Endothelial cell of umbilical vein (primary cell): ENCODE measurements around the gene ATP5PB. TPM values are rescaled to one million over a fixed set of nuclear protein-coding genes. Genes with fewer than 3 reads are reported as not detected.

Source experiments
- BruUV-seq: library from RNA; stranded (reverse); fragments of 400-500 nt; replicated peaks from 2 replicates; lab custom pipeline; 2021; lab: Mats Ljungman, UMichigan
- CTCF ChIA-PET: fragments of 300-600, 350-600 bp; sonication (Branson Sonifier 250); formaldehyde crosslinking; loops from one replicate; lab custom pipeline; 2021; ENCODE audit warnings: antibody characterized with exemption, inconsistent platforms; lab: Charles Lee
- POLR2A ChIA-PET: fragments of 300-600, 350-600 bp; sonication (Branson Sonifier 250); formaldehyde crosslinking; loops from one replicate; lab custom pipeline; 2021; ENCODE audit warnings: antibody characterized with exemption, inconsistent platforms; lab: Charles Lee
- DNase-seq: peaks from one replicate; pipeline ENCODE4 v3.0.0-alpha.2; 2011; ENCODE audit warnings: low read depth, low spot score
- FAIRE-seq: peaks from 2 replicates; lab custom pipeline; 2011; peaks lifted over from hg19 to GRCh38; lab: Jason Lieb, UNC
- H2AFZ ChIP-seq: 2 replicates; pipeline ENCODE4 v1.6.0; 2012; ENCODE audit warnings: low read depth, low read length, control low read depth, inconsistent platforms
- H3K27ac ChIP-seq: 2 replicates; pipeline ENCODE4 v1.5.1; 2011; ENCODE audit warnings: low read depth, mild to moderate bottlenecking, control low read depth, low read length, moderate library complexity; ENCODE audit not compliant: insufficient read depth
- H3K27me3 ChIP-seq, 2 experiments: 2 replicates each; pipeline versions ENCODE4 v1.6.0 to v1.6.1; 2011; ENCODE audit warnings: low read length in 2 of 2, mixed read lengths in 1 of 2; ENCODE audit not compliant: control insufficient read depth in 2 of 2, insufficient read depth in 2 of 2
- H3K36me3 ChIP-seq, 2 experiments: 2 replicates in 1 of 2; 3 replicates in 1 of 2; pipeline ENCODE4 v1.5.1; 2011; ENCODE audit warnings: low read length in 2 of 2, mild to moderate bottlenecking in 1 of 2, moderate library complexity in 1 of 2; ENCODE audit not compliant: control insufficient read depth in 2 of 2, insufficient read depth in 2 of 2; ENCODE audit errors: extremely low read depth in 1 of 2
- H3K4me1 ChIP-seq: 3 replicates; pipeline ENCODE4 v1.5.1; 2011; ENCODE audit warnings: mild to moderate bottlenecking, low read length; ENCODE audit not compliant: control insufficient read depth, insufficient read depth; ENCODE audit errors: extremely low read depth
- H3K4me2 ChIP-seq: 2 replicates; pipeline ENCODE4 v1.6.1; 2011; ENCODE audit warnings: low read length, control low read depth, mixed read lengths; ENCODE audit not compliant: insufficient read depth
- H3K4me3 ChIP-seq, 3 experiments: fragments of 200-600 bp in 1 of 3; sonication (generic), shearing (Covaris generic) in 1 of 3; replicated peaks in 1 of 3; 2 replicates each; pipeline ENCODE4 v1.5.1; 2011 to 2016; ENCODE audit warnings: control low read depth in 3 of 3, low read length in 3 of 3, mild to moderate bottlenecking in 2 of 3, inconsistent platforms in 1 of 3, low read depth in 1 of 3, moderate library complexity in 1 of 3; ENCODE audit not compliant: insufficient read depth in 1 of 3
- H3K79me2 ChIP-seq: 2 replicates; pipeline ENCODE4 v1.6.0; 2012; ENCODE audit warnings: low read length, inconsistent platforms; ENCODE audit not compliant: control insufficient read depth, insufficient read depth
- H3K9ac ChIP-seq: replicated peaks from 2 replicates; pipeline ENCODE3; 2011; ENCODE audit warnings: low read length, control low read depth; ENCODE audit not compliant: insufficient read depth; ENCODE audit errors: extremely low read depth
- H3K9me1 ChIP-seq: replicated peaks from 3 replicates; pipeline ENCODE4 v1.6.0; 2011; ENCODE audit warnings: mild to moderate bottlenecking, low read length; ENCODE audit not compliant: control insufficient read depth, insufficient read depth; ENCODE audit errors: extremely low read depth
- H3K9me3 ChIP-seq: replicated peaks from 2 replicates; pipeline ENCODE4 v1.5.1; 2012; ENCODE audit warnings: low read length, inconsistent platforms; ENCODE audit not compliant: control insufficient read depth, insufficient read depth
- H4K20me1 ChIP-seq: replicated peaks from 2 replicates; pipeline ENCODE3; 2011; ENCODE audit warnings: mild to moderate bottlenecking, low read length; ENCODE audit not compliant: control insufficient read depth, insufficient read depth; ENCODE audit errors: extremely low read depth
- EZH2 ChIP-seq: IDR thresholded peaks from 2 replicates; pipeline ENCODE4 v1.6.1; 2012; ENCODE audit warnings: borderline replicate concordance, low read depth, mild to moderate bottlenecking, moderate library complexity, low read length, inconsistent platforms; ENCODE audit not compliant: severe bottlenecking
- FOS ChIP-seq: IDR thresholded peaks from 2 replicates; pipeline ENCODE4 v1.6.1; 2011; ENCODE audit warnings: mild to moderate bottlenecking, low read length, moderate library complexity, borderline replicate concordance; ENCODE audit not compliant: insufficient read depth
- GATA2 ChIP-seq: IDR thresholded peaks from 2 replicates; pipeline ENCODE4 v1.7.0; 2011; ENCODE audit warnings: low read depth, mild to moderate bottlenecking, moderate library complexity, mixed read lengths, low read length; ENCODE audit not compliant: insufficient read length, insufficient read depth
- JUN ChIP-seq: IDR thresholded peaks from 2 replicates; pipeline ENCODE4 v1.6.1; 2011; ENCODE audit warnings: borderline replicate concordance, low read depth; ENCODE audit not compliant: insufficient read length, insufficient read depth
- MYC ChIP-seq: IDR thresholded peaks from one replicate; pipeline ENCODE4 v1.6.1; 2011; ENCODE audit warnings: mild to moderate bottlenecking, low read depth, low read length
- POLR2A ChIP-seq: IDR thresholded peaks from 2 replicates; pipeline ENCODE4 v1.6.1; 2012; ENCODE audit warnings: low read depth, mild to moderate bottlenecking, control low read depth, low read length
- POLR2AphosphoS5 ChIP-seq: IDR thresholded peaks from 2 replicates; pipeline ENCODE4 v1.6.1; 2012; ENCODE audit warnings: low read depth, mild to moderate bottlenecking, control low read depth, low read length, moderate library complexity; ENCODE audit not compliant: insufficient read depth
- dilution Hi-C: fragments of 300-500 bp; cut with MboI; formaldehyde crosslinking; loops from one replicate; pipeline ENCODE4 v1.15.0; 2019; ENCODE audit warnings: low sequenced_read_pairs; ENCODE audit not compliant: extremely low pct_ligation_motif_present
- intact Hi-C: fragments of 100-400 bp; cut with micrococcal nuclease; formaldehyde crosslinking; loops from one replicate; pipeline ENCODE4 v1.10.0; 2022
- polyA plus RNA-seq, 4 experiments: library from polyadenylated mRNA; depleted of rRNA in 3 of 4; stranded (reverse) in 3 of 4; unstranded in 1 of 4; fragments of >200 nt; gene quantifications; 2 replicates each; pipeline versions ENCODE4 v1.2.1 to v1.2.3, GENCODE V29; 2011 to 2012; ENCODE audit warnings: missing spikeins in 1 of 4
- total RNA-seq: library from RNA; stranded (reverse); gene quantifications from 2 replicates; pipeline ENCODE4 v1.2.3, GENCODE V29; 2021
- TF ChIP-seq, protein P1 (sequence below), 2 donors: IDR thresholded peaks; 1 replicate in 1 of 2; 2 replicates in 1 of 2; pipeline ENCODE4 v1.5.1; 2011; ENCODE audit warnings: low read length in 2 of 2, mild to moderate bottlenecking in 2 of 2, moderate library complexity in 2 of 2, control low read depth in 1 of 2, inconsistent platforms in 1 of 2, low read depth in 1 of 2; ENCODE audit not compliant: insufficient read depth in 1 of 2; ENCODE audit errors: extremely low read depth in 1 of 2
- TF ChIP-seq, protein P2 (sequence below): IDR thresholded peaks from 2 replicates; pipeline ENCODE4 v1.6.1; 2011; ENCODE audit not compliant: insufficient read depth, insufficient read length

Gene ATP5PB
- total and polyA plus RNA-seq, 2 donors (not counting 3 experiments of a cell fraction or from before 2014, with no cell fraction given) = 231 to 244 TPM

DNA sequence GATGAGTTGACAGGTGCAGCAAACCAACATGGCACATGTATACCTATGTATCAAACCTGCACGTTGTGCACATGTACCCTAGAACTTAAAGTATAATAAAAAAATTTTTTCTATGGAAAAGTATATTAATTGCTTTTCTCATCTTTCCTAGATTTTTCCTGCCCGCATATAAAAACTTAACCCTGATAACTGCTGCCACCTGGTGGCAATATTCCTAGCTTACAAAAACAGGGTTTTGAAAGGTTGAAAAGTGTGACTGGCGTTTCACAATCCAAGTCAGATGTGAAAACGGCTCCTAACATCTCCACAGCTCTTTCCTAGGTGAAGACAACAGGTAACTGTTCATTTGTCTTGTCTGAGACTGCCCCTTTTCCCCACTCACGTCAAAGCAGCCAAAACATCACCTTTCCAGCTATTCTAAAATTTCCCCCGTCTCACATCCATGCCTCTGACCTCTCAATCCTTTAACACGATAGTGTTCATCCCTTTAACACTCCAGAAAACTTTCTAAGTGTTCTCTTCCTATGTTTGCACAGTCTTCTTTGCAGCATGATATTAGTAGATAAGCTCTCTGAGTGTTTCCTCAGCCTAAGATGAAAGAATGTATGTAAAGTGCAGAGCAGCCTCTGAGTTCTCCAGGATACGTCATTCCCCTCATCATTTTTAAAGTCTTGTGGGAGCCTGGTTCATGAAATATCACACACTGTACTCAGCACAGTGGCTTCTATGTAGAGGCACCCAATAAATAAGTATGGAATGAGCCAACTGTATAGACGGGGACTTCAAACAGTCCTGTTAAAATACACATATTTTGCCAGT is 49.3 kb upstream of the ATP5PB start:
- Histone ChIP-seq H3K4me2 (no peak overlapping the region), H3K4me3 (no peak overlapping the region), H3K79me2 (no peaks in the 10 kb centered on the region), H4K20me1 (no peaks in the 10 kb centered on the region), H3K9me1 (no peaks in the 10 kb centered on the region), H2AFZ (peak overlapping the region; percentile 61), H3K9ac (no peak overlapping the region), H3K4me1 (no peaks in the 10 kb centered on the region), H3K27me3 (peaks cover 0 to 12% of the 10 kb centered on the region in 2 experiments), H3K27ac (no peak overlapping the region), H3K9me3 (no peaks in the 10 kb centered on the region), H3K36me3 (no peaks in the 10 kb centered on the region)
- BruUV-seq = no TSS peak
- POLR2A ChIA-PET = no interaction called here
- intact Hi-C loops = loop anchor here (1.0 to 5.0 kb wide), 2 partner anchors 177 to 368 kb away; no protein-coding TSS in a partner anchor
- no peak for FAIRE-seq
- CTCF ChIA-PET = interaction anchor here (0.6 to 4.9 kb wide), 44 partner anchors 9 to 654 kb away, joined by 3 to 266 read pairs (median 4); partner anchors contain the start of gene CHI3L2
- DNase-seq = peak; percentile 46
- dilution Hi-C loops = no loop called here
- TF ChIP-seq FOS = no peak
- TF ChIP-seq, protein P1, sequence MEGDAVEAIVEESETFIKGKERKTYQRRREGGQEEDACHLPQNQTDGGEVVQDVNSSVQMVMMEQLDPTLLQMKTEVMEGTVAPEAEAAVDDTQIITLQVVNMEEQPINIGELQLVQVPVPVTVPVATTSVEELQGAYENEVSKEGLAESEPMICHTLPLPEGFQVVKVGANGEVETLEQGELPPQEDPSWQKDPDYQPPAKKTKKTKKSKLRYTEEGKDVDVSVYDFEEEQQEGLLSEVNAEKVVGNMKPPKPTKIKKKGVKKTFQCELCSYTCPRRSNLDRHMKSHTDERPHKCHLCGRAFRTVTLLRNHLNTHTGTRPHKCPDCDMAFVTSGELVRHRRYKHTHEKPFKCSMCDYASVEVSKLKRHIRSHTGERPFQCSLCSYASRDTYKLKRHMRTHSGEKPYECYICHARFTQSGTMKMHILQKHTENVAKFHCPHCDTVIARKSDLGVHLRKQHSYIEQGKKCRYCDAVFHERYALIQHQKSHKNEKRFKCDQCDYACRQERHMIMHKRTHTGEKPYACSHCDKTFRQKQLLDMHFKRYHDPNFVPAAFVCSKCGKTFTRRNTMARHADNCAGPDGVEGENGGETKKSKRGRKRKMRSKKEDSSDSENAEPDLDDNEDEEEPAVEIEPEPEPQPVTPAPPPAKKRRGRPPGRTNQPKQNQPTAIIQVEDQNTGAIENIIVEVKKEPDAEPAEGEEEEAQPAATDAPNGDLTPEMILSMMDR (IDR thresholded peaks at IDR 0.05; ENCODE audit: extremely low read depth in 1 of 2, insufficient read depth in 1 of 2, low read depth in 1 of 2, low read length in 2 of 2) = peak; percentile 41 to 55

DNA sequence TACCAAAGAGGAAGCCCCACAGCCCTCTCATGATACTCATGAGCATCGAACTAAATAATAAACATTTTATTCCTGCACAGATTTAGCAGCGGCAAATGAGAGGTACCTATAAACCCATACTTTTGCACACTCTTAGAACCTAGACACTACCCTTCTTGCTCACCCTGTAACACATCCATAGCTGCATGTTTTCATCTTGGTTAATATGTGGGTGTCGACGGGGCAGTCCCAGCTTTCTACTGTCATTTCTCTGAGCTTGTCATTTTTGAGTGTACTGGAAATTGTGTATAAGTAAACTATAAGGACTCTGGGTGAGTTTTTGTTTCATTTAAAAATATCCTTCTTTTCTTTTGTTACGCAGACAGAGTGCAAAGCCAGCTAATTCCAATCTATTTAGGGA is 47.2 kb upstream of the ATP5PB start:
- H2AFZ ChIP-seq = no peak overlapping the region
- no peaks in the 10 kb centered on the region for H3K79me2 ChIP-seq
- no peaks in the 10 kb centered on the region for H3K9me3 ChIP-seq
- no peak overlapping the region for H3K27ac ChIP-seq
- no peaks in the 10 kb centered on the region for H3K36me3 ChIP-seq
- no peak overlapping the region for H3K4me2 ChIP-seq
- dilution Hi-C loops (no loop called here), intact Hi-C loops (loop anchor here (5.0 kb wide), 1 partner anchor 370 kb away; no protein-coding TSS in a partner anchor)
- no peak overlapping the region for H3K4me3 ChIP-seq
- no peak for TF ChIP-seq JUN
- no peak for TF ChIP-seq EZH2
- TF ChIP-seq, protein P2, sequence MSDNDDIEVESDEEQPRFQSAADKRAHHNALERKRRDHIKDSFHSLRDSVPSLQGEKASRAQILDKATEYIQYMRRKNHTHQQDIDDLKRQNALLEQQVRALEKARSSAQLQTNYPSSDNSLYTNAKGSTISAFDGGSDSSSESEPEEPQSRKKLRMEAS = no peak
- TF ChIP-seq MYC = no peak
- TF ChIP-seq, protein P1 (IDR thresholded peaks at IDR 0.05; ENCODE audit: extremely low read depth in 1 of 2, insufficient read depth in 1 of 2, low read depth in 1 of 2, low read length in 2 of 2) = no peak
- TF ChIP-seq FOS = no peak
- TF ChIP-seq POLR2AphosphoS5 = no peak
- no peak for TF ChIP-seq POLR2A
- no peak for TF ChIP-seq GATA2
- BruUV-seq = no TSS peak
- peaks cover 6 to 17% of the 10 kb centered on the region in 2 experiments for H3K27me3 ChIP-seq
- DNase-seq (no peak), FAIRE-seq (no peak)
- H3K4me1 ChIP-seq = no peaks in the 10 kb centered on the region
- no peak overlapping the region for H3K9ac ChIP-seq
- no peaks in the 10 kb centered on the region for H4K20me1 ChIP-seq
- ChIA-PET POLR2A (no interaction called here), CTCF (interaction anchor here (0.8 to 4.9 kb wide), 4 partner anchors 12 to 783 kb away, joined by 3 to 266 read pairs (median 20); no protein-coding TSS in a partner anchor)
- H3K9me1 ChIP-seq = no peaks in the 10 kb centered on the region
